GM21528 (cell line): ENCODE results near the gene GTF2I.
"Not testable (repeated sequence)": the region's sequence is repeated elsewhere in the genome, so short reads cannot be mapped to it uniquely, and the experiment has no call there.

Experiments
- ATAC-seq: cut with Tn5 transposase; IDR thresholded peaks from one replicate; pipeline ENCODE4 v1.9.1; 2021; ENCODE audit warnings: mild to moderate bottlenecking, moderate library complexity; ENCODE audit not compliant: unreplicated experiment, low FRiP score

Gene GTF2I

DNA sequence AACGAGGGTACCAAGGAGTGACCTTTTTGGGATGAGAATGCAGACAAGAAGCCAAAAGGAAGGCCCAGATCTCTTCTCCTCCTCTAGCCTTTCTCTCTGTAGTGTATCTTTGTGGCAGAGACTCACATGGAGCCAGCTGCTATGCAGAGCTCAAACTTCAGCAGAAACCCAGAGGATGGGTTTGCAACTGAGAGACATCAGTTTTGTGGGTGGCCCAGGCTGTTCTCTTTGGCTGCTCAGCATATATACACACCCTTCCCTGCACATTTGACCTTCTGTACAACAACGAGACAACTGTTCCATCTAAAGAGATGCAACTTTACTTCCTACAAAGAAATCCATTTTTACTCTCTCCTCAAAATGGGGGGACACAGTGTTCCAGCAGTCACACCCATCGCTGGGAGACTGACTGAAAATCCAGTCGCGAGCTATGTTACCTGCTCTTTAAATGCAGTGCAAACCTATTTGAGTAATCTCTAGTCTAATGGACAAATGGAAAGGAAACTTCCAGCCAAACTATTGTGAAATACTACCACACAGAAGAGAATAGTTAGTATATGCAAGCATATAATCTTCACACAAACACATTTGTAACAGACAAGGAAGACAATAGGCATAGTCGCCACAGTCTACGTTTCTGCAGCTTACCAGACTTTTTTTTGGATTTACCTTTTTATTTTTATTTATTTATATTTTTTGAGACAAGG lies 51.2 kb downstream of the GTF2I start:
- ATAC-seq, result no peak

DNA sequence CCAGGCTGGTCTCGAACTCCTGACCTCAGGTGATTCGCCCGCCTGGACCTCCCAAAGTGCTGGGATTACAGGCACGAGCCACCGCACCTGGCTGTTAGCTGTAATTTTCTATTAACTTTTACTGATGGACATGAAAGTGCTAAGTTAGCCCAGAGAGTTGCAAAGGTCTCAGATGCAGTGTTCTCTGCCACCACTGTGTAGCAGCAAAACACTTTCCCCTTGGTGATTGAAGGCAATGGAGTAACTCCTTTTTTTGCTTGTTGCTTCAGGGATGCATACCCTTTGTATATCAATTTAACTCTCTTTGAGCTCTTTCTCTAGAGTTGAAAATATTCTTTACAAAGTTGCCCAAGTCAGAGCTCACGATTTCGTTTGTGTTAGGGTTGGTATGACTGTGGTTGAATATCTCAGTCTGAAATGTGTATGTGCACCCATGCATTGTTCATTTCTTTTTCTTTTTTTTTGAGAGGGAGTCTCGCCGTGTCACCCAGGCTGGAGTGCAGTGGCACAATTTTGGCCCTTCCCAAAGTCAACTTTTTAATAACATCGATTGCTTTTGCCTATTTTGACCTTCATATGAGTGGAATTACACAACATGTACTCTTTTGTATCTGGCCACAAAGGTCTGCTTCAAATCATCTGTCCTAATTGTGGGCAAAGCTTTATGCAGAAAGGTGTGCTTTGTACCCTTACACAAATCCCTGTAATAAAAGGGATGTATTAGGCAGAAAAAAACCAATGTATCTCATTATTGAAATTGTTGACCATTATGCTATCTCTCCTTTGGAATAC lies 52.6 kb downstream of the GTF2I start:
- no peak for ATAC-seq

- ATAC-seq, result no peak
Measured at GRCh38 chr7:74713567-74713966, 56.0 kb downstream of the GTF2I start.

DNA sequence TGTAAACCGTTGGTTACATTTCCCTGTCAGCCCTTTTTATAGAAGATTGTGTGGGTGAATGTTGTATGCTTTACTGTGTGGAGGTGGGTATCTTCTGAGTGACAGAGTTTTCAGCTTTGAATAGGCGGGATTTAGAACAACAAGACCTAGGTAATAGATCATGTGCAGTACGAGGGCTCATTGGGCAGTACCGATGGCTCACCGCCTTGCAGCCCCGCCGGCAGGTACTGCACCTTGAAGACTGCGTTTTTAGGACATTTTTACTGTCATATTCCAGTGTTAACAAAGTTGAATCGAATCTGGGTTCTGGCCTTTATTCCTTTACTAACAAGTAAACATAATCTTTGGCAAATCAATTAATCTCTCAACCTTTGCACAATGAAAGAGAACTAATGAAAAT lies 60.4 kb downstream of the GTF2I start:
- ATAC-seq, result no peak

DNA sequence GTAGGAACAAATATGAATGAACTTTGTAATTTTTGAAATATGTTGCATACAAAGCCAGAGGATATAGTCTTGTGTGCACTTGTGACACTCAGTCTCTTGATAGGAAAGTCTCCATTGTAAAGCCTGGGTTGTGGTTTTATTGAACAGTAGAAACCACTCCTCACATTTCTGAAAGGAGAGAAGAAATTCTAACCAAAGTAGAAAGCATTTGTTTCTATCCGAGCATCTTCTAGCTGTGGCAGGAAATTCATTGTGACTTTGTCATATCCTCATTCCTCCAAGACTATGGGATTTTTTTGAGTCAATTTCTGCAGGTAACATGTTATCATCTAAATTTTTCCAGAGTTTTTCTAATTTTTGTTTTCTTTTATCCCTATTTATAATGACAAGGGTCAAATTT lies 60.8 kb downstream of the GTF2I start:
- ATAC-seq, result no peak

DNA sequence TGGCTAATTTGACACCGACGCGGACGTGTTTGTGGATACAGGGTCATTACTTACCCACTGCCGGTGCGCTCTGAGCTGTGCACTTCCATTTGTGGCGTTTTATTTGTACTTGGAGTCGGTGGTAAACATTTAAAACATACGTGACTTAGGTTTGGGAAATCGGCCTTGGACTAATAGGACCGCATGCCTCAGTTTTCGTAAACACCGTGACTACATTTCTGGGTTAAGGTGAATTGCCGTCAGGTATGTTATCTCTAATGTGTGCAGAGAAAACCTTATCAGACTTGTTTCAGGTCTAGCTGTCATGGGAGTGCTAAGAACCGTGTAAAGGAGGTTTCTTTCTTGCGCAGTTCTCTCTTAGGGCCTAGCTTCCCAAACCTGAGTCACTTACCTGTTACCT lies 64.6 kb downstream of the GTF2I start:
- no peak for ATAC-seq

GRCh38 chr7:74725840-74726239 lies 68.3 kb downstream of the GTF2I start:
- no peak for ATAC-seq

DNA sequence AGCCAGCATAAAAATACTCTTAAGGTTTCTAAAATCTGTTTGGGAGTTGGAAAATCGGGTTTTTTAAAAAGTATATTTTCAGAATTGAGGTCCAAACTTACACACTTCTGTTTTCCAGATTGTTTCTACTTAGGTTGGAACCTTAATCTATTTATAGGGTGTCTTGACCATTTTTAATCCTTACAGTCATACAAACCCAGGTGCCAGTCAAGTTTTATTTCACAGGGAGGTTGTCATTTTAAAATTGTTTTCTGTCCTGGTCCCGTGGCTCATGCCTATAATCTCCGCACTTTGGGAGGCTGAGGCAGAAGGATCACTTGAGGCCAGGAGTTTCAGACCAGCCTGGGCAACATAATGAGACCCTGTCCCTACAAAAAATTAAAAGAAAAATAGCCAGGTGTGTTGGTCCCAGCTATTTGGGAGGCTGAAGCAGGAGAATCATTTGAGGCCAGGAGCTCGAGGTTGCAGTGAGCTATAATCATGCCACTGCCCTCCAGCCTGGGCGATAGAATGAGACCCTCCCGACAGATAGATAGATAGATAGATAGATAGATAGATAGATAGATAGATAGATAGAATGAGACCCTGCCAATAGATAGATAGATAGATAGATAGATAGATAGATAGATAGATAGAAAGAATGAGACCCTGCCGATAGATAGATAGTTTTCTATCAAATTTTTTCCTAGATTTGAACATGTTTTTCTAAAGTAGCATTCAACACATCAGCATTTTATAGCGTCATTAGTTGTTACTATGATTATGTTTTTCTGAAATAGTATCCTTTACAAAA lies 69.0 kb downstream of the GTF2I start:
- no peak for ATAC-seq

DNA sequence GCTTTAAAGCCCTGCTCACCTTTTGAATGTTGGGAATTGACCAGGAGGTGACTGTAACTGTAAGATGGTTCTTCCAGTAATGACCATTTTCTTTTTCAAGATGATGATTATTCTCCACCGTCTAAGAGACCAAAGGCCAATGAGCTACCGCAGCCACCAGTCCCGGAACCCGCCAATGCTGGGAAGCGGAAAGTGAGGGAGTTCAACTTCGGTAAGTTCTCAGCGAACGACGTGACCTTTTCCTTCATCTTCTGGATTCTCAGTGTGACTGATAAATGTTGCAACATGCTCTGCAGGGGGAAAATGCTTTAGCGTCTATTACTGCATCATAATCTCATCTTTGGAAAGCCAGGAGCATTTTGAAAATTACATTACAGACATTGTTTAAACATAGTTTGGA lies 71.2 kb downstream of the GTF2I start:
- not testable (repeated sequence) for ATAC-seq

GRCh38 chr7:74730186-74730585 lies 72.7 kb downstream of the GTF2I start:
- ATAC-seq, result not testable (repeated sequence)

GRCh38 chr7:74739974-74740703 lies 82.6 kb downstream of the GTF2I start:
- ATAC-seq, result not testable (repeated sequence)

DNA sequence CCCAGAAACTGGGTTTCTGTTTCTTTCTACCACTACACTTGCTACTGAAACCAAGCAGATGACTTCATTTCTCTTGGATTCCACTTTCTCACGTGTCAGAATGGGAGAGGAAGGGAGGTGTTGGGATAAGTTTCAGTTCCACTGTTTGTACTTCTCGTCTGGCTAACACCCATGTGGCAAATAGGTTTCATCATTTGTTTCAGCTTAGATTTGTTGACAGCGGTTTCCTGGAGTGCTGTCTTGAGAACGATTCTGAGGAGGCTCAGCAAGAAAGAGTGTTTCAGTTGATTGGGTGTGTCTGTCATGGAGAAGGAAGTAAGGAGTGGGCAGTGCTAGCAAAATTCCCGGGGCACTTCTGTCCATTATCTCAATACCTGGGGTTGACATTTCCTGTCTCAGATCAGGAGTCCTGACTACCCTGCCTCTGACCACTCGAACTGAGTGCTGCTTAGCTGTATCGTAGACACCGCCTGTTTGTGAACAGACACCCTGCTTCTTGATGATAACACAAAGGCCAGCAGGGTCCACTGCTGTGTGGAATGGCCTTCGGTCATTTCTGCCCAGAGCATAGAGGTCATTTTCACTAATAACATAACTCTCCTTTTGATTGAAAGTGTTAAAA lies 86.5 kb downstream of the GTF2I start:
- ATAC-seq, result not testable (repeated sequence)

GRCh38 chr7:74753921-74754482 lies 96.5 kb downstream of the GTF2I start:
- not testable (repeated sequence) for ATAC-seq

- ATAC-seq, result not testable (repeated sequence)
Measured at GRCh38 chr7:74756673-74757072, 99.2 kb downstream of the GTF2I start.

DNA sequence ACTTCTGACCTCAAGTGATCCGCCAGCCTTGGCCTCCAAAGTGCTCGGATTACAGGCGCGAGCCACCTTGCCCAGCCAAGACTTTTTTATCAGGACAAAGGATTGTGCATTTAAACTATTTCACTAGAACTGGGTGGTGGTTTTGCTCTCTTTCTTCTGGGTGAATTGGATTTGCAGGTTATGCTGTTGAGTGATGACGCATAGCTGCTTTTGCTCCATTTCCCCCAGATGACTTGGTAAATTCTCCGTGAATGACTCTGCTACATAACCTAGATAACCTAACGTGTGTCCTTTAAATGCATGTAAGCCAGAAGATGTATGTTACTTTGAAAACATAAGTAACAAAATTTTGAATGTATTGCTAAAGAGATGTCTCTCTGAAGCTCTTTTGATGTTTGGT lies 100.8 kb downstream of the GTF2I start:
- not testable (repeated sequence) for ATAC-seq

DNA sequence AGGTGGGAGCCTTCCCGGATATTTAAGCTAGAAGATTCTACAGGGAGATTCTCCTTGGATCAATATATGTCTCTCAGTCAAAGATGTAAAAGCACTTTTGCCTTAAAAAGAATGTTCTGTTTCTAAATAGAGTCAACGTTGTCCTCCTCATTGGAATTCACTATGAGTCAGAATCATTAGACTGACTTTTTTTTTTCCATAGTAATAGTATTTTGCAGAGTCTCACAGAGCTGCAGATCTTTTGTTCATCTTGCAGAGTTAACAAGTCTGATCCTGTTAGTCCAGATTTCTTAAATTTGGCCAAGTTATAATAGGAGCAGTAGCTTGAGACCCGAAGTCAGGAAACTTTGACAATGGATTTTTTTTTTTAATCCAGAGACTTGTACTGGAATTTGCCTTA lies 101.5 kb downstream of the GTF2I start:
- ATAC-seq, result not testable (repeated sequence)

GRCh38 chr7:74765205-74765918 lies 107.8 kb downstream of the GTF2I start:
- ATAC-seq, result peak; percentile 25

DNA sequence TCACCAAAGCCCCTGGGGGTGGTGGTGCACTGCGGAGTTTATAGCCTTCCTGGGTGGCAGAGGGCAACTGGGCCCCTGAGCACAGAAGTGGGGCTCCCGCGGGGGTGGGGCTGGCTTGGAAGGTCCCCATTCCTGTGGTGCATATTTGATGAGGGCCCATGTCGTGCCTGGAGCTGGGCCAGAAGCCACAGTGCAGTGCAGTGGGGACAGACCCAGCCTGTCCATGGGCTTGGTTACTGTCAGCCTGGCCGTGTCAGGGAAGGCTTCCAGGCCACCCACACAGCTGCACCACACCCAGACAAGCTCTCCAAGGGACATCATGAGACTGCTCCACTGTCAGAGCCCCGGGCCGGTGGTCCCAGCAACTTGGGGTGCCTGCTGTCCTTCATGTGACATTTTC lies 109.0 kb downstream of the GTF2I start:
- ATAC-seq, result not testable (repeated sequence)

- not testable (repeated sequence) for ATAC-seq
Measured at GRCh38 chr7:74766991-74767390, 109.5 kb downstream of the GTF2I start.
